Trophoblast cell (in vitro differentiated cells and primary cell): Measurements from ENCODE around the gene BCL11B.

Experiments
- DNase-seq, 2 donors: peaks; one replicate each; pipeline ENCODE4 v3.0.0-alpha.2; 2016
- H2AFZ ChIP-seq: 2 replicates; pipeline ENCODE4 v1.6.1; 2013; ENCODE audit warnings: low read length, moderate library complexity, mild to moderate bottlenecking; ENCODE audit not compliant: insufficient read depth, poor library complexity
- H2AK5ac ChIP-seq: 2 replicates; pipeline ENCODE4 v1.6.1; 2013; ENCODE audit warnings: mild to moderate bottlenecking, low read length
- H2BK120ac ChIP-seq: 2 replicates; pipeline ENCODE4 v1.6.1; 2013; ENCODE audit warnings: low read length, mild to moderate bottlenecking, moderate library complexity; ENCODE audit not compliant: insufficient read depth, poor library complexity
- H2BK12ac ChIP-seq: 2 replicates; pipeline ENCODE4 v1.6.1; 2013; ENCODE audit warnings: mild to moderate bottlenecking, low read length, moderate library complexity
- H2BK5ac ChIP-seq: 2 replicates; pipeline ENCODE4 v1.6.1; 2013; ENCODE audit warnings: low read length, low read depth, moderate library complexity, mild to moderate bottlenecking; ENCODE audit not compliant: poor library complexity
- H3K14ac ChIP-seq: 2 replicates; pipeline ENCODE4 v1.6.1; 2013; ENCODE audit warnings: mild to moderate bottlenecking, low read length
- H3K18ac ChIP-seq: 2 replicates; pipeline ENCODE4 v1.6.1; 2013; ENCODE audit warnings: mild to moderate bottlenecking, low read length
- H3K23ac ChIP-seq: 2 replicates; pipeline ENCODE4 v1.6.1; 2013; ENCODE audit warnings: low read length
- H3K27ac ChIP-seq: 2 replicates; pipeline ENCODE4 v1.5.1; 2013; ENCODE audit warnings: low read depth, mild to moderate bottlenecking, inconsistent platforms, low read length, moderate library complexity
- H3K27me3 ChIP-seq: 2 replicates; pipeline ENCODE4 v1.6.1; 2013; ENCODE audit warnings: inconsistent platforms, mild to moderate bottlenecking, low read length, moderate library complexity; ENCODE audit not compliant: insufficient read depth
- H3K36me3 ChIP-seq, 2 experiments: 1 replicate in 1 of 2; 2 replicates in 1 of 2; pipeline ENCODE4 v1.6.1; 2013; ENCODE audit warnings: low read length in 2 of 2, mild to moderate bottlenecking in 2 of 2, moderate library complexity in 1 of 2; ENCODE audit not compliant: insufficient read depth in 2 of 2, control insufficient read depth in 1 of 2
- H3K4ac ChIP-seq: 2 replicates; pipeline ENCODE4 v1.6.1; 2013; ENCODE audit warnings: low read depth, mild to moderate bottlenecking, low read length, moderate library complexity
- H3K4me1 ChIP-seq, 2 experiments: 1 replicate in 1 of 2; 2 replicates in 1 of 2; pipeline ENCODE4 v1.6.1; 2013; ENCODE audit warnings: low read length in 2 of 2, mild to moderate bottlenecking in 2 of 2, moderate library complexity in 1 of 2; ENCODE audit not compliant: insufficient read depth in 2 of 2, control insufficient read depth in 1 of 2
- H3K4me2 ChIP-seq: 2 replicates; pipeline ENCODE4 v1.6.1; 2013; ENCODE audit warnings: inconsistent platforms, mild to moderate bottlenecking, low read length, moderate library complexity
- H3K4me3 ChIP-seq: 2 replicates; pipeline ENCODE4 v1.5.1; 2013; ENCODE audit warnings: mild to moderate bottlenecking, low read depth, low read length, inconsistent platforms
- H3K79me1 ChIP-seq: one replicate; pipeline ENCODE4 v1.6.1; 2013; ENCODE audit warnings: low read length
- H3K79me2 ChIP-seq: 2 replicates; pipeline ENCODE4 v1.6.1; 2013; ENCODE audit warnings: low read length, mild to moderate bottlenecking; ENCODE audit not compliant: control insufficient read depth, insufficient read depth, poor library complexity
- H3K9ac ChIP-seq: 2 replicates; pipeline ENCODE4 v1.6.1; 2013; ENCODE audit warnings: mild to moderate bottlenecking, low read length
- H3K9me3 ChIP-seq: 2 replicates; pipeline ENCODE4 v1.6.1; 2013; ENCODE audit warnings: low read depth, mild to moderate bottlenecking, control low read depth, inconsistent platforms, low read length; ENCODE audit not compliant: insufficient read depth
- H4K12ac ChIP-seq: 2 replicates; pipeline ENCODE4 v1.6.1; 2013; ENCODE audit warnings: low read depth, mild to moderate bottlenecking, low read length, moderate library complexity
- H4K8ac ChIP-seq: 2 replicates; pipeline ENCODE4 v1.6.1; 2013; ENCODE audit warnings: low read depth, mild to moderate bottlenecking, low read length, moderate library complexity
- H4K91ac ChIP-seq: one replicate; pipeline ENCODE4 v1.6.1; 2013; ENCODE audit warnings: low read depth, mild to moderate bottlenecking, low read length, moderate library complexity
- WGBS: extraction: QIAGEN DNeasy Blood & Tissue Kit; methylation state at CpG from one replicate; pipeline ENCODE4 v1.1.7; 2013; ENCODE audit warnings: missing lambda C conversion rate; ENCODE audit not compliant: insufficient read length, insufficient coverage; ENCODE audit errors: extremely low coverage; 5-methylcytosine and 5-hydroxymethylcytosine counted together

BCL11B gene

GRCh38 chr14:99237288-99237687, 34.7 kb downstream of the BCL11B start:
- H3K79me2 ChIP-seq: no peaks in the 10 kb centered on the region
- DNase-seq: no peak
- H3K27me3 ChIP-seq: no peaks in the 10 kb centered on the region
- H4K12ac ChIP-seq: no peak overlapping the region
- no peak overlapping the region for H3K4ac ChIP-seq
- no peak overlapping the region for H2AK5ac ChIP-seq
- H3K18ac ChIP-seq: no peak overlapping the region
- no peak overlapping the region for H4K8ac ChIP-seq
- no peak overlapping the region for H2AFZ ChIP-seq
- H3K4me1 ChIP-seq: peaks cover 5 to 16% of the 10 kb centered on the region in 2 experiments
- no peak overlapping the region for H2BK12ac ChIP-seq
- no peak overlapping the region for H3K9ac ChIP-seq
- H3K14ac ChIP-seq: no peak overlapping the region
- WGBS: no CpG with 5 or more reads among the region's 7 CpGs
- H2BK5ac ChIP-seq: no peak overlapping the region
- no peaks in the 10 kb centered on the region for H3K9me3 ChIP-seq
- H3K79me1 ChIP-seq: peaks cover 6% of the 10 kb centered on the region
- no peak overlapping the region for H3K4me2 ChIP-seq
- H3K36me3 ChIP-seq: no peaks in the 10 kb centered on the region
- no peak overlapping the region for H3K27ac ChIP-seq
- no peak overlapping the region for H3K4me3 ChIP-seq
- no peak overlapping the region for H2BK120ac ChIP-seq
- H3K23ac ChIP-seq: no peak overlapping the region
- H4K91ac ChIP-seq: no peak overlapping the region

DNA sequence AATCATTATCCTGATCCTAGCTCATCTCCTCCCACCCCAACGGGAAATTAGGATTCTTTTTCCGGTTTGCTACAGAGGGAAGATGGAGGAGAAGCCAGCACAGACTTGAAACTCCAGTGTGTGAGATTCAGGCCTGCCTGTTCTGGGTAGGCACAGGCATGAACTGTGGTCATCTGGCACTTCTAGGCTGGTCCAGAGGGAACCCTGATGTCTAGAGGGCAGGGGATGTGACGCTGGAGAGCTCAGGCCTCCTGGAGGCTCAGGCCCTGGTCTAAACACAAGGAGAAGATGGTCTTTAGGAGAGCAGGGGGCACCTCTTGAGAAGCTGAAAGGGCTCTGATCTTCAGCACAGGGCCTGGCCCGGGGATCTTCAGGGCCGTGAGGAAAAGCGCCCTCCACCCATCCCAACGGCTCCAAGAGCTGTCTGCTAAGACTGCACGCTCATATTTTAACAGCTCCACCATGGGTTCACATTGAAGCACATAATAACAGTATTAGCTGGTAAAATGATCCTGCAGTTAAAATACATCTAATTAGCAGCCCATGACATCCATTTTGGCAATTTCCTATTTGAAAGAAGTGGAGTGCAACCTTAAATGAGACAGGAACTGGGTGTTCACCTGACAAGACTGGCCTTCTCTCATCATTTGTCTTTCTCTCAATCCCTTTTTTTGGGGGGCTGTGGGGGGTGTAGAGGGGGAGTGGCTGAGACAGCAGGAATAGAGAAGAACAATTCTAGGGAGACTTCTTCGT, 35.4 kb downstream of the BCL11B start:
- Histone ChIP-seq H3K23ac (no peak overlapping the region), H3K9ac (no peak overlapping the region), H4K8ac (no peak overlapping the region), H3K4ac (no peak overlapping the region), H3K36me3 (no peaks in the 10 kb centered on the region), H3K4me1 (peaks cover 9 to 20% of the 10 kb centered on the region in 2 experiments), H4K91ac (no peak overlapping the region), H3K79me1 (peaks cover 6% of the 10 kb centered on the region), H3K9me3 (no peaks in the 10 kb centered on the region), H2BK12ac (no peak overlapping the region), H3K14ac (no peak overlapping the region), H2AFZ (no peak overlapping the region), H3K27ac (no peak overlapping the region), H3K4me3 (no peak overlapping the region), H4K12ac (no peak overlapping the region), H2BK120ac (no peak overlapping the region), H3K27me3 (no peaks in the 10 kb centered on the region), H3K4me2 (no peak overlapping the region), H3K79me2 (no peaks in the 10 kb centered on the region), H2BK5ac (no peak overlapping the region), H3K18ac (peak overlapping the region; percentile 53), H2AK5ac (peak overlapping the region; percentile 56)
- no CpG with 5 or more reads among the region's 9 CpGs for WGBS
- DNase-seq: no peak

GRCh38 chr14:99235582-99236320, 36.2 kb downstream of the BCL11B start:
- H3K79me2 ChIP-seq: peaks cover 2% of the 10 kb centered on the region
- no peak overlapping the region for H4K91ac ChIP-seq

GRCh38 chr14:99234961-99235571, 36.9 kb downstream of the BCL11B start:
- no peak overlapping the region for H3K18ac ChIP-seq
- no CpG with 5 or more reads among the region's 19 CpGs for WGBS

More at GRCh38 chr14:99235582-99236320, 36.2 kb downstream of the BCL11B start:
- no peak overlapping the region for H3K27ac ChIP-seq
- no peak overlapping the region for H3K4me3 ChIP-seq
- H3K9me3 ChIP-seq: no peaks in the 10 kb centered on the region
- no peak overlapping the region for H2BK120ac ChIP-seq
- H3K18ac ChIP-seq: no peak overlapping the region
- no peak overlapping the region for H2BK5ac ChIP-seq
- DNase-seq: no peak
- H3K4me1 ChIP-seq: peaks cover 13 to 25% of the 10 kb centered on the region in 2 experiments
- H3K9ac ChIP-seq: no peak overlapping the region
- H3K23ac ChIP-seq: no peak overlapping the region
- H3K36me3 ChIP-seq: no peaks in the 10 kb centered on the region
- H3K4ac ChIP-seq: no peak overlapping the region
- H2AFZ ChIP-seq: no peak overlapping the region
- H2AK5ac ChIP-seq: no peak overlapping the region
- H3K27me3 ChIP-seq: no peaks in the 10 kb centered on the region
- no peak overlapping the region for H4K12ac ChIP-seq
- H4K8ac ChIP-seq: no peak overlapping the region
- H3K14ac ChIP-seq: no peak overlapping the region
- peaks cover 10% of the 10 kb centered on the region for H3K79me1 ChIP-seq
- WGBS: no CpG with 5 or more reads among the region's 15 CpGs
- H2BK12ac ChIP-seq: no peak overlapping the region
- H3K4me2 ChIP-seq: peak overlapping the region; percentile 40

More at GRCh38 chr14:99234961-99235571, 36.9 kb downstream of the BCL11B start:
- H4K91ac ChIP-seq: no peak overlapping the region
- no peaks in the 10 kb centered on the region for H3K9me3 ChIP-seq
- no peak overlapping the region for H2AK5ac ChIP-seq
- no peak overlapping the region for H4K12ac ChIP-seq
- H3K4me3 ChIP-seq: no peak overlapping the region
- H3K23ac ChIP-seq: no peak overlapping the region
- no peaks in the 10 kb centered on the region for H3K36me3 ChIP-seq
- H3K4me1 ChIP-seq: peaks cover 17 to 29% of the 10 kb centered on the region in 2 experiments
- no peaks in the 10 kb centered on the region for H3K27me3 ChIP-seq
- peaks cover 2% of the 10 kb centered on the region for H3K79me2 ChIP-seq
- no peak overlapping the region for H3K4ac ChIP-seq
- no peak overlapping the region for H3K14ac ChIP-seq
- H3K27ac ChIP-seq: peak overlapping the region; percentile 35
- H2BK120ac ChIP-seq: peak overlapping the region; percentile 18
- no peak overlapping the region for H2BK5ac ChIP-seq
- peak overlapping the region; percentile 21 for H4K8ac ChIP-seq
- DNase-seq: peak; percentile 33 to 37
- H2BK12ac ChIP-seq: no peak overlapping the region
- peak overlapping the region; percentile 57 for H2AFZ ChIP-seq
- peak overlapping the region; percentile 78 for H3K4me2 ChIP-seq
- H3K79me1 ChIP-seq: peaks cover 10% of the 10 kb centered on the region
- H3K9ac ChIP-seq: no peak overlapping the region
